DMS 273 treated with DMSO at 0.1 percent for 48 hours (cell line): ENCODE data around the gene DEPDC1.
"Not testable (repeated sequence)": the region's sequence is repeated elsewhere in the genome, so short reads cannot be mapped to it uniquely, and the experiment has no call there.

Source experiments
- DNase-seq: peaks from one replicate; lab custom pipeline; 2025; lab: John Stamatoyannopoulos, UW

Gene DEPDC1, protein sequence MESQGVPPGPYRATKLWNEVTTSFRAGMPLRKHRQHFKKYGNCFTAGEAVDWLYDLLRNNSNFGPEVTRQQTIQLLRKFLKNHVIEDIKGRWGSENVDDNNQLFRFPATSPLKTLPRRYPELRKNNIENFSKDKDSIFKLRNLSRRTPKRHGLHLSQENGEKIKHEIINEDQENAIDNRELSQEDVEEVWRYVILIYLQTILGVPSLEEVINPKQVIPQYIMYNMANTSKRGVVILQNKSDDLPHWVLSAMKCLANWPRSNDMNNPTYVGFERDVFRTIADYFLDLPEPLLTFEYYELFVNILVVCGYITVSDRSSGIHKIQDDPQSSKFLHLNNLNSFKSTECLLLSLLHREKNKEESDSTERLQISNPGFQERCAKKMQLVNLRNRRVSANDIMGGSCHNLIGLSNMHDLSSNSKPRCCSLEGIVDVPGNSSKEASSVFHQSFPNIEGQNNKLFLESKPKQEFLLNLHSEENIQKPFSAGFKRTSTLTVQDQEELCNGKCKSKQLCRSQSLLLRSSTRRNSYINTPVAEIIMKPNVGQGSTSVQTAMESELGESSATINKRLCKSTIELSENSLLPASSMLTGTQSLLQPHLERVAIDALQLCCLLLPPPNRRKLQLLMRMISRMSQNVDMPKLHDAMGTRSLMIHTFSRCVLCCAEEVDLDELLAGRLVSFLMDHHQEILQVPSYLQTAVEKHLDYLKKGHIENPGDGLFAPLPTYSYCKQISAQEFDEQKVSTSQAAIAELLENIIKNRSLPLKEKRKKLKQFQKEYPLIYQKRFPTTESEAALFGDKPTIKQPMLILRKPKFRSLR

DNA sequence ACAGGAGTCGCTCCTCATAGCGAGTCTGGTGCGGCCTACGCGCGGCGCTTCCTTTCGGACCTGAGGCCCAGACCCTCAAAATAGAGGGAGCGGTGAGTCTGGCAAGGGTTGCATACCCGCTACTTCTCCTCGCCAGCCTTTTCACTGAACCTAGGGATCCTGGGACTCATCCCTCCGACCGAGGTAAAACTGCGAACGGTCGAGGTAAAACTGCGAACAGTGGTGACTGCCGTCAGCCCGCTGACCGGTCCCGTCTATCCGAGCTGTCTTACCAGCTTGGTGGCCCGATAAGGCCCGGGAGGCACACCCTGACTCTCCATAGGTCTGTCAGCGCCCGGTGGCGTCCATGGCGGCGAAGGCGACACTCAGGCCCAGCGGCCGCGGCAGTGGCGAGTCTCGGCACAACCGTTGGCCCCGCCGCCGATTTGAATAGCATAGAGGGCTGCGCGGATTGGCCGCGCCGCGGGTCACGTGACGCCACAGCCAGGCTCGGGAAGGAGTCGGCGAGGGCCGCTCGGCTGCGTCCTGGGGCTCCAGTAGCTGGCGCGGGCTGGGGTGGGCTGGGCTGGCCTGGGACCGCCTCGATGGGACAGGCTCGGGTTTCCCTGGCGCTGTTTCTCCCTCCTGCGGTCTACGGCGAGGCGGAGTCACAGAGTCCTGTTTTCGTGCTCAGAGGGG, at the start of gene DEPDC1:
DEPDC1 (minus strand) TSS at position 403 of the 678 bp plus-strand sequence; CDS start at position 320, 83 bp downstream.
- peak; percentile 87 for DNase-seq

DNA sequence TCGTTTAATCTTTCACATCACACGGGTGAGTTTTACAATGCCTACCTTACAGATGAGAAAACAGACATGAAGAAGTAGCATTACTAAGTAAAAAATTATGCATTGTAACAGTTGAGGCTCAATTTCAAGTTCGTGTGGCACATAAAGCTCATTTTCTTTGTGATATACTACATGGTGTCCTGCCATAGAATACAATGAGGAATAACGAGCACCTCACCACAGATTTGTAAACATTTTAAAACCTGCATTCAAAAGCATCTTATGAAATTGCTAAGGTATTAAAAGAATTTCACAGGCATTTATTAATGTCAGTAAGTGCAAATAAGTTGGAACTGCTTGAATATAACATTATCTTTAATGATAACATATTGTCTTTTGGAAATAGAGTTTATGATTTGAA, 47.8 kb upstream of the DEPDC1 start:
- DNase-seq = no peak

DNA sequence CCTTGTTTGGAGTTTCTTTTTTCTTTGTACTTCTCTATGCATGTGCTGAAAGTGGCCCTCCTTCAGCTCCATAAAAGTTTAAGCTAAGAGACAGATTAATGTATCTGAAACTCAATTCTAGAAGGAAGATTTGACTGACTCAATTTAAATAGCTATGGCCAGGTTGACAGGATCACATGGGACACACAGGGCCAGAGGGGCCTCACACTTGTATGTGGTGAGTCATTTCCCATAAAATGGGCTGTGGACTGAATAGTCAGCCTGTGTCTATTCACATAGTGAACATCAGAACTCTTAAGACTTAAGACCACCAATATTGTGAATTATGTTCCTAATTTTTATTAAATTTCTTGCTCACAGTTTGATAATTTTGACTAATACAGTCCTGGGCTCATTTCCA, 45.7 kb upstream of the DEPDC1 start:
- DNase-seq = no peak

DNA sequence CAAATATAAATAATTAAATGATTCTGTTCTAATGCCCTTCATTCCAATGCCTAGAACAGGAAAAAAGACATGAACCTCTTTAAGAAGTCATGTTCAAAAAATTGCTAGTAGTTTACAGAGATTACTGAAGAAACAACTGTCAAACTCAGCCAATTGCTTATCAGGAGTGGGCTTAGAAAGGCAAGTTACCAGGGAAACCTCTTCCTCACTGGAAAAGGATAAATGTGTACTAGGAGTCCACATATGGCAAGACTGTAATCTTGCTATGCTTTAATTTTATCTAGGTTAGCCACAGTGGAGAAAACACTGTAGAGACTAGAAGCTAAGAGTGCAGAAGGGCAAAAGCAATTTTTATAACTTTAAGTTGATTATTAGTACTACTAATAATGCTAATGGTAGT, 42.1 kb upstream of the DEPDC1 start:
- DNase-seq = no peak

DNA sequence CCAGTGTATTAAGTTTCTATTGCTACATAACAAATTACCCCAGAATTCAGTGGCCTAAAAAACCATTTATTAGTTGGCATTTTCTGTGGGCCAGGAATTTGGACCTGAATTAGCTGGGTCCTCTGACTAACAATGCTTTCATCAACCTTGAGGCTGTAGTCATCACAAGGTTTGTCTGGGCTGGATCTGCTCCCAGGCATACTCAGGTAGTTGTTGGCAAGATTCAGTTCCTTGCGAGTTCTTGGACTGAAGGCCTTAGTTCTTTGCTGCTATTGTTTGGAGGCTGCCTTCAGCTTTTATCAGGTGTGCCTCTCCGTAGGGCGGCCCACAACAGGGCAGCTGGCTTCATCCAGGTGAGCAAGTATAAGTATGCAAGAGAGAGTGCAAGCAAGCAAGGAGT, 31.4 kb upstream of the DEPDC1 start:
- no peak for DNase-seq

DNA sequence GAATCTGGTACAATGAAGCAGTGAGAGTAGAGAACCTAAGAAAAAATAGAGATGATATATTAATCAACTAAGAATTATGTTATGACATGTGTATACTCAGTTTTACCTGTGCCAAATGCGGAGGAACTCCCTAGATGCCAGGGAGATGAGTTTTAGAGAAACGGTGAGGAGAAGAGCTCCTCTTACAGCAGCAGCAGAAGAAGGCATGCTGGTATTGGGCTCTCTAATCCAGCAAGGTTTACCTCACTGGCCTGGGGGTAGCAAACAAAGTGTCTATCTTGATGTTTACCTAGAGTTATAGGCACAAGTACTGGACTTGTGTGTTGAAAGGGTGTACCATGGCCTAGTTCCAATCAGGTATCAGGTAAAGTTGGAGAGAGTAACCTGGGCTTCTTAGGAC, 28.9 kb upstream of the DEPDC1 start:
- DNase-seq = no peak

DNA sequence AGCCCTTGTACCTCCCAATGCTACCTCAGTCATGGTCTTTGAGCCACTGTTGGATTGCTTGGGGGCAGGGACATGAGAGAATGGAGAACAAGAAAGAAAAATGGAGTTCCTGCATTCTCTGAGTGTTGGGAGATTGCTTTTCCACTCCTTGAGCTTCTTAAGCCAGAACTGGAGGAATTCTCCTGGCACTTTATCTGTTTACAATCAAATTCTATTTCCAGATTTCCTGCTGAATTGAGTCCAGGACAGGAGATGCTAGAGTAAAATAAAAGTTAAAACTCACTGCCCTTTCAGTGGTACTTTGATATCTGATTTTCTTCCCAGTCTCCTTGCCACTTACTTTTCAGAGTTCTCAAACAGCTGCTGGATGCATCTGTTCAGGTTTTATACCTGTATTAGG, 24.4 kb upstream of the DEPDC1 start:
- DNase-seq = no peak

DNA sequence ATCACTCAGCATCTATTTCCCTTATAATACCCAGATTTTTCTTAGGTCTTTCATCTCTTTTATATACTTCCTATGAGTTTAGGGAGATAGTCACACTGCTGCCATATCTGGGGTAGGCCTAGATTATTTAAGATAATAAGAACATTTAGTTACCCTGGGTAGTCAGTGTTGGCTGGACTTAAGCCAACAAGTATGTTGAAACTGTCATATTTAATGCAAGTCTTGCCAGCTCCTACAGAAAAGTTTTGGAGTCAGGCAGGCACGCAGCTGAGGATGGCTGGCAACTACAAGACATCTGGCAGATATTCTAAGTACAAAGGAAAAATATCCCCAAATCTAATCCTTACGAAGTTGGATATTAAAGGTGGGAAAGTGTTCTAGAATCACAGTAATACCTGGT, 19.2 kb upstream of the DEPDC1 start:
- DNase-seq = no peak

DNA sequence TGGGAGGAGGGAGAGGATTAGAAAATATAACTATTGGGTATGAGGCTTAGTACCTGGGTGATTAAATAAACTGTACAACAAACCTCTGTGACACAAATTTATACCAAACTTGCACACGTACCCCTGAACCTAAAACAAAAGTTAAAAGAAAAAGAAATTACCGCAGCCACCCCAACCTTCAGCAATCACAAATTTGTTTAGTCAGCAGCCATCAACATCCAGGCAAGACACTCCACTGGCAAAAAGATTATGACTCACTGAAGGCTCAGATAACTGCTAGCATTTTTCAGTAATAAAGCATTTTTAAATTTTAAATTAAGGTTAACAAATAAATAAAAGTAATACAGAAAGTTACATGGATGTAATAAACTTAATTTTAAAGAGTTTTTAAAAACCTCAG, 14.4 kb upstream of the DEPDC1 start:
- no peak for DNase-seq

DNA sequence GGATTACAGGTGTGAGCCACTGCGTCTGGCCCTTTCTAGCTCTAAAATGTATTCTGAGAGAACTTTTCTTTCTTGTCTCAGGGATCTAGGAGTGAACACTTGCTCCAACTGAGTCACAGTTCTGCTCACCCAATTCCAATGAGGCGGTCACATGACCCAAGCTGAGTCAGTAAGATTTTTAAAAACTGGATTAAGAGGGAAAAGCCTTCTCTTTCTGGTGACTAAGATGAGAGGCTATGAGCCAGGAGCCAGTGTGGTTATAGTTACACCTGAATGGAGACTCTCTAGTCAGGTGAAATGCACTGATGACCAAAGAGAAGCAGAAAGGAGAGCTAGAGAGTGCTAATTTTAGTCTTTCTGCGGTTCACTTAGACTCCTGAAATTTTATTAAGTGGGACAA, 9.5 kb upstream of the DEPDC1 start:
- no peak for DNase-seq

DNA sequence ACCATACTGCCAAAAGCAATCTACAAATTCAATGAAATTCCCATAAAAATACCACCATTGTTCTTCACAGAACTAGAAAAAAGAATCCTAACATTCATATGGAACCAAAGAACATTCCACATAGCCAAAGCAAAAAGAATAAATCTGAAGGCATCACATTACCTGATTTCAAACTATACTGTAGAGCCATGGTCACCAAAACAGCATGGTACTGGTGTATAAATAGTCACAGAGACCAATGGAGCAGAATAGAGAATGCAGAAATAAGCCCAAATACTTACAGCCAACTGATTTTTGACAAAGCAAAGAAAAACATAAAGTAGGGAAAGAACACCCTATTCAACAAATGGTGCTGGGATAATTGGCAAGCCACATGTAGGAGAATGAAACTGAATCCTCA, 6.2 kb upstream of the DEPDC1 start:
- DNase-seq = no peak

DNA sequence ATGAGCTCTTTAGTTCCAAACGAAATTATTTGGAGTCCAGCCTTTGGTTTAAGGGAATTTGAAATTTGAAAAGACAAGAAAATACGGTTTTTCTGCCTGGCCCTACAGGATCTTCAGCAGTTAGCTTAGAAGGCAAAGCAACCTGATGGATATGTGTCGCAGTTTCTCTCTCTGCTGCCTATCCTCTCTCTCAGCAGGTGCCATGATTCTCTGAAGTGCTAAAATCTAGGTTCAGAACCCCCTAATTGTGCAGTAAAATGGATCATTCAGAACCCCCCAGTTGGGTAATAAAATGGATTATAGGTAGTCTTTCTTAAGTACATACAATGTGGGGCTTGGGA, 446 bp upstream of the DEPDC1 start:
- DNase-seq = no peak

DNA sequence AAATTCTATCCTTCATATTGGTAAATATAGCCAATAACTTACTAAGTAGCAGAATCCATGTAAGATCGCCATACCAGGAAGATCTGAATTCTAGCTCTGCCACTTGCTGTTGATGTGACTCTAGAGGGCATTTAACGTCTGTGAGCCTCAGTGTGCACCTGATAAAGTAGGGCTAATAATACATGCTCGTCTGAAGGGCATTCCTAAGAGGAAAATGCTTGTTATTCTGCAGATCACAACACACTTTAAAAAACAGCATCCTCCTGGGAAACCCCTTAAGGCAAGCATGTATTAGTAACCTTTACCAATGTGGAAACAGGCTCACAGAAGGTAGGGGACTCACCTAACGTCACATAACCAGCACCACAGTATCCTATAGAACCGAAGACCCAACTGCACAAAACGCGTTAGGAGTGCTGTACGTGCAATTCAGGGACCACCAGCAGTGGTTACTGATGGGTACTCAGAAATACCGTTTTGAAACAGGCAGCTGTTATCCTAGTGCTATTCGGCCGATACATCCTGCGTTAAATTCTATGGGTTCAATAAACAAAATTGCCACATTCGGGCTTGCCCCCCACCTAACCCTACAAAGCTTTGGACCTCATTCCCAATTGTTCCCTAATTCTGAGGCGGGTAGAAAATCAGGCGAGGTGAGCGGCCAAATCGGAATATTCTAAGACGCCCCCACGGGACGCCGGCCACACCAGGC, 758 bp downstream of the DEPDC1 start:
- DNase-seq = no peak

DNA sequence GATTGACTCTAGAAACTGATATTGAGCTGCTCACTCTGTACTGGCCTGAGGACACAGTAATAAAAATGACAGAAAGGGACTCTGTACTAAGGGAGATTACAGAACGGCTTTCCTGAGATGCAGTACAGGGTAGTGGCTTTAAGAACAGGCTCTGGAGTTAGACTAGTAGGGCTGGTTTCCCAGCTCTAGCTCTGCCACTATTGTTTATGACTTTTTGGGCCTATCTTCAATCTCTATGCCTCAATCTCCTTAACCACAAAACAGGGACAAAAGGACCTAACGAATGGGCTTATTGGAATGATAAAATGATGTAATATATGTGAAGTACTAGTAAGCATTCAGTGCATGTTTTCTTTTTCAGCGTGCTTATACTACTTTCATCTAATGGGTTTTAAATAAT, 1.4 kb downstream of the DEPDC1 start:
- no peak for DNase-seq

DNA sequence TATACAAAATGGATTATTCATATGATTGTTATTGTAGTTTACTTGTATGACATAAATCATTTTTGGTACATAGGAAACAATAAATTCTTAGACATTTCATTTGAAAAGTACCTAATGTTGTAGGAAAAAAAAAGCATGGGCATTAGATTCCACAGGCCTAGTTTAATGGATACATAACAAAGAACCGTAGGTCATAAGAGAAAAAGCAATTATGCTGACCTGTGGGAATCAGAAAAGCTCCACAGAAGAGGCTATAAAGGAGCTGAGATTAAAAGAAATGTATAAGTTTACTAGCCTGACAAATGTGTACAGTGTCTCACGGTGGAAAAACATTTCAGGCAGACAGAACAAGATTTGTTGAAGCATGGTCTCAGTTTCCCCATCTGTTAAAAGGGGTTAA, 3.7 kb downstream of the DEPDC1 start:
- no peak for DNase-seq

DNA sequence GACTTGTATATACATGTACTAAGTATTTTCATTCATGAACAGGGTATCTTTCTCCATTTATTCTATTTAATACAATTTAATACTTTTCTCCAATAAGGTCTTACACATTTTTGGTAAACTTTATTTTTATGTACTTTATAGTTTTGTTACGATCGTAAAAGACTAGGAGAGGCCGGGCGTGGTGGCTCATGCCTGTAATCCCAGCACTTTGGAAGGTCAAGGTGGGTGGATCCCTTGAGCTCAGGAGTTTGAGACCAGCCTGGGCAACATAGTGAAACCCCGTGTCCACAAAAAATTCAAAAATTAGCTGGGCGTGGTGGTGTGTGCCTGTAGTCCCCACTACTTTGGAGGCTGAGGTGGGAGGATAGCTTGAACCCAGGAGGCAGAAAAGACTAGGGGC, 4.6 kb downstream of the DEPDC1 start:
- DNase-seq = not testable (repeated sequence)

DNA sequence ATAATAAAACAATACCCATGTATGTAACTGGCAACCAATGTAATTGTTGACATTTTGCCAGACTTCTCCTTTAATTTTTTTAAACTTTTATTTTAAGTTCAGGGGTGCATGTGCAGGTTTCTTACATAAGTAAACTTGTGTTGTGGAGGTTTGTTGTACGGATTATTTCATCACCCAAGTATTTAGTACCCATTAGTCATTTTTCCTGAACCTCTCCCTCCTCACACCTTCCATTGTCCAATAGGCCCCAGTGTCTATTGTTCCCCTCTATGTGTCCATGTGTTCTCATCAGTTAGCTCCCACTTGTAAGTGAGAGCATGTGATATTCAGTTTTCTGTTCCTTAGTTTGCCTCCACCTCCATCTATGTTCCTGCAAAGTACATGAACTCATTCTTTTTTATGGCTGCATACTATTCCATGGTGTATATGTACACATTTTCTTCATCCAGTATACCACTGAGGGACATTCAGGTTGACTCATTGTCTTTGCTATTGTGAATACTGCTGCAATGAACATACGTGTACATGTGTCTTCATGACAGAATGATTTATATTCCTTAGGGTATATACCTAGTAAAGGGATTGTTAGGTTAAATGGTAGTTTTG, 6.7 kb downstream of the DEPDC1 start:
- DNase-seq = no peak

DNA sequence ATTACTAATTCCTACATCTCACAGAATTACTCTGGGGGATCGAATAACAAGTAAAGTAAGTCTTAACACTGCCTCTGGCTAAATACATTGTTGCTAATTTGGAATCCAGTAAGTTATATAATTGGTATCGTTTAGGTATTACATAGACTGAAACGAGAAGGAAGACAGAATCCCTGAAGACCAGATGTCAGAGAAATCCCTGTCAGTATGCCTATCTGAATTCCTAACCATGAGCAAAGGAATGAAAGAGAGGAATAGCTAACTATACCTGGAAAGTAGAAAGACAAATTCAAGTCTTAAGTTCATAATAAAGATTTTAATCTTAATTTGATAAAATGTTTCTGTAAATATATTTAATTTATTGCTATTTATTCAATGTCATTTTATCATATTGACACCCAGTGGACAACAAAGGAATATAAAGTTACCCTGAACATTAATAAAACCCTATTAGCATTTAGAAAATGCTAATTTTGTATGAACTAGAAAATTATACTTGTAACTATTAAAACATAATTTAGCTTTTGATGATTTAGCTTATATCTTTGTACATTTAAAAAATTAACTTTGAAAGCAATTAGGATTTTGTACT, 11.4 kb downstream of the DEPDC1 start:
- no peak for DNase-seq

DNA sequence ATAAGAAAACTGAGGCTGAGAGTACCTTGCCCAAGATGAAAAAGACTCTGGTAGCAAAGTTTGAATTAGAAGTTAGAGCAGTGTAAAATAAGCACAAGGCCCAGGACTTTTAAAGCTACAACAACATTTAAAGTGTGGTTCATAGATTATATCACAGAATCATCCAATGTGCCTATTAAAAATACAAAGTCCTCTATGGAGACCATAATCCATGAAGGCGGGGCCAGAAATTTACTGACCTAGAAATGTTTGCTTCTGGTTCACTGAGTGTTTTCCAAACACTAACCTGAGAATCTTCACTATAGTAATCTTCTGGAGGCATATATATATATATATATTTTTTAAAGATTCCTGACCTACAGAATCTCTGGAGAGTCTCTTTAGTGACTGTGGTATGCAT, 12.3 kb downstream of the DEPDC1 start:
- DNase-seq = no peak

DNA sequence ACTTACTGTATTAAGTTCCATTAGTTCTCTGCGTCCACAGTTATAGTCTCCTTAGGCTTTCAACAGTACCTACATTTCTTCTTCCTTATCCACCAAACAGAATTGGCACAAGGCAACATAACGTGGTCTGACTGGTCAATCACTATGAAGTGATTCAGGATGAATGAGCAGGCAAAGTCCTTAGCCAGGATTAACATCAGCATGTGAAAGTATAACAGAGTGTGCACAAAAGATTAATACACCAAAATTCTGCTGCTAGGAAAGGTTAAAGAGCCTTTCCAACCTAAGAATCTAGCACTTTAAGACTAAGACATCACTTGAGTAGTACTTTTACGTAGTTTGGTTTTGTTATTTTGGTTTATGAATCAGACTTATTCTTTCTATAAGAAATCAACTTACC, 15.8 kb downstream of the DEPDC1 start:
- DNase-seq = no peak

DNA sequence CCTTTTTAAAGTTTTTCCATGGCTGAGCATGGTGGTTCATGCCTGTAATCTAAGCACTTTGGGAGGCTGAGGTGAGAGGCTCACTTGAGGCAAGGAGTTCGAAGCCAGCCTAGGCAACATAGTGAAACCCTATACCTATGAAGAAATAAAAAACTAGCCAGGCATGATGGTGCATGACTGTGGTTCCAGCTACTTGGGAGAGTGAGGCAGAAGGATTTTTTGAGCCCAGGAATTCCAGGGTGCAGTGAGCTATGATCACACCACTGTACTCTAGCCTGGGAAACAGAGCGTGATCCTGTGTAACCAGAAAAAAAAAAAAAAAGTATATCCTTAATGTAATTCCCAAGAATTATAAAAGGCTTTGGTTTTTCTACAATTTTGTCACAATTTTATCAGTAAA, 17.4 kb downstream of the DEPDC1 start:
- no peak for DNase-seq

DNA sequence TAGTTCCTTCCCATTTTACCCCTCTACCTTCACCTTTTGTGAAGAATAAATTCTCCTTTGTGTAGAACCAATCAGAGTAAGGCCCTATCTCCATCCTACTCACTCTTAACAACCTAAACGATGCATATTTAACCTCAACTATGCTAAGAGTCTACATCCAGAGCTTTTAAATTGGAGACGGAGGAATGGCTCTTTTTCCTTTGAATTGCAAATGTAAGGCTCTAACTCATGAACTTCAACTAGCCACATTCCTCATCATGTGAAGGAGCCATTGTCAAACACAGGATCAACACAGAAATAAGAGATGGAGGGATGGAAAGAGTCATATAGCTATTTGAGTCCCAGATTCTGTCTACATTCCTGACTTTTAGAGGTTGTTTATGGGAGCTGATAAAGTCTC, 18.2 kb downstream of the DEPDC1 start:
- DNase-seq = no peak
